Spleen (tissue), 7 donors: ENCODE measurements around the gene HHAT.

Experiments
- POLR2A ChIP-seq, 3 donors: fragments of 450-650 bp; IDR thresholded peaks; one replicate each; pipeline ENCODE4 v1.5.1; 2017; ENCODE audit warnings: antibody characterized with exemption in 3 of 3, mild to moderate bottlenecking in 1 of 3
- POLR2AphosphoS5 ChIP-seq, 3 donors: sonication (generic); formaldehyde crosslinking; IDR thresholded peaks; one replicate each; pipeline ENCODE4 v1.5.1; 2017; ENCODE audit warnings: antibody characterized with exemption in 3 of 3
- TF ChIP-seq, protein P1 (sequence below), 11 experiments: fragments of 200-600 bp in 7 of 11; fragments of 450-650 bp in 4 of 11; sonication (generic) in 4 of 11; IDR thresholded peaks in 8 of 11; conservative IDR thresholded peaks in 3 of 11; 1 replicate in 7 of 11; 2 replicates in 4 of 11; pipeline versions ENCODE4 v1.4.0 to v1.8.0; 2016 to 2021; ENCODE audit warnings: antibody characterized with exemption in 11 of 11, inconsistent platforms in 4 of 11, mild to moderate bottlenecking in 1 of 11
- donor health status: DM: no; HTN: no; CAD: no; lungs with moderate emphysema.
- donor health status: DM: no; HTN: no; CAD: no.
- donor health status: DM: no; HTN: no; CAD: no.

DNA sequence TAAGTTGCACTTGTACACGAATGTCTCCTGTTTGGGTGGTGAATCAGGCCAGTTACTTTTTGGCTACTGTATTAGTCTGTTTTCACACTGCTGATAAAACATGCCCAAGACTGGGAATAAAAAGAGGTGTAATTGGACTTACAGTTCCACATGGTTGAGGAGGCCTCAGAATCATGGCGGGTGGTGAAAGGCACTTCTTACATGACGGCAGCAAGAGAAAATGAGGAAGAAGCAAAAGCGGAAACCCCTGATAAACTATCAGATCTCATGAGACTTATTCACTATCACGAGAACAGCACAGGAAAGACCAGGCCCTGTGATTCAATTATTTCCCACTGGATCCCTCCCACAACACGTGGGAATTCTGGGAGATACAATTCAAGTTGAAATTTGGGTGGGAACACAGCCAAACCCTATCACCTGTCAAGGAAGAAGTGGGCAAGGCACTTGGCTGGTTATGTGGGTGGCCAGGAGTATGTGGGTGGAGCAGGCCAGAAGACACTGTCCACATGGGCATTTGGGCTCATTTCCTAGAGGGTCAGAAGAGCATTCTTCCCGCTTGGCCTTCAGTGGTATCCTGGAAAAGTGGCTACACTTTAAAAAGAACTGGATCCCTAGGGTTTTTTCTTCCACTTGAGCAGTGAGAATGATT lies 228.8 kb downstream of the HHAT start:
- TF ChIP-seq, protein P1, sequence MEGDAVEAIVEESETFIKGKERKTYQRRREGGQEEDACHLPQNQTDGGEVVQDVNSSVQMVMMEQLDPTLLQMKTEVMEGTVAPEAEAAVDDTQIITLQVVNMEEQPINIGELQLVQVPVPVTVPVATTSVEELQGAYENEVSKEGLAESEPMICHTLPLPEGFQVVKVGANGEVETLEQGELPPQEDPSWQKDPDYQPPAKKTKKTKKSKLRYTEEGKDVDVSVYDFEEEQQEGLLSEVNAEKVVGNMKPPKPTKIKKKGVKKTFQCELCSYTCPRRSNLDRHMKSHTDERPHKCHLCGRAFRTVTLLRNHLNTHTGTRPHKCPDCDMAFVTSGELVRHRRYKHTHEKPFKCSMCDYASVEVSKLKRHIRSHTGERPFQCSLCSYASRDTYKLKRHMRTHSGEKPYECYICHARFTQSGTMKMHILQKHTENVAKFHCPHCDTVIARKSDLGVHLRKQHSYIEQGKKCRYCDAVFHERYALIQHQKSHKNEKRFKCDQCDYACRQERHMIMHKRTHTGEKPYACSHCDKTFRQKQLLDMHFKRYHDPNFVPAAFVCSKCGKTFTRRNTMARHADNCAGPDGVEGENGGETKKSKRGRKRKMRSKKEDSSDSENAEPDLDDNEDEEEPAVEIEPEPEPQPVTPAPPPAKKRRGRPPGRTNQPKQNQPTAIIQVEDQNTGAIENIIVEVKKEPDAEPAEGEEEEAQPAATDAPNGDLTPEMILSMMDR (IDR thresholded peaks at IDR 0.05 in 8 of 11, conservative IDR thresholded peaks at IDR 0.05 in 3 of 11): no peak
- TF ChIP-seq POLR2AphosphoS5 (IDR thresholded peaks at IDR 0.05) (no peak), POLR2A (IDR thresholded peaks at IDR 0.05) (no peak)
